ENCODE data around the gene MUC20. TPM values are rescaled to one million over a fixed set of nuclear protein-coding genes. Genes with fewer than 3 reads are reported as not detected.

Gene MUC20
- total RNA-seq, 1 donor from 2014 or later = under 0.01 TPM

- DNase-seq (ENCODE audit: low read depth in 2 of 2) = no peak
Measured at GRCh38 chr3:195755391-195755790, 34.6 kb downstream of the MUC20 start.

GRCh38 chr3:195755791-195756676 lies 35.3 kb downstream of the MUC20 start:
- no peak for DNase-seq (ENCODE audit: low read depth in 2 of 2)

DNA sequence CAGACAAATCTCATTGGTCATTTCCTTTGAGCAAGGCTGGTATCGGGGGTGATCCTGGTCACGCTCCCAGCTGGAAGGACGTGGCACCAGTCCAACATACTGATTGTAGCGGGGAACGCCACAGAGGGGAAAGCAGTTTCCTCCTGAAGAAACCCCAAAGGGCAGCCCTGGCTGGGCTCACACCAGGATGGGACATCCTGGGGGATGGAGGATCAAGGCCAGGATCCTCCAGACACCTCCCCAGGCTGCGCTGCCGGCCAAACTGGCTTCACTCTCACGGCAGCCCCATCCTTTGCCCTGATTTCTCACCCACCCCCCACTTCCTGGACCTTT lies 36.6 kb downstream of the MUC20 start:
- DNase-seq (ENCODE audit: low read depth in 2 of 2) = peak; percentile 18 to 28

DNA sequence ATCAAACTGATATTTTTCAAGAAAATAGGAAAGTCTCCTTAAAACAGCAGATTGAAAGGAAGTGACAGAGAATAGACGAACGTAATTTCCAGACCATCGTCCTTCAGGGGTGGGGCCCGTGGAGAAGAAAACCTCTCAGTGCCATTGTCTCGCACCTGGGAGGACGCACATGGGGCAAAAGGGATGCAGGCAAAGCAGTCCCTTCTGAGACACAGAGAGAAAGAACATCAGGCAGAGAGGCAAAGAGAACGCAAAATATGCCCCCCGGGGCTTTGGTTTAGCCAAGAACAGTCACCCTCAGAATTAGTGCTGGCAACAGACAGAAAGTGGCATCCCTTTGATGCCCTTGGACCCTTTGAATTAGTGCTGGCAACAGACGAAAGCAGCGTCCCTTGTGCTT lies 37.0 kb downstream of the MUC20 start:
- DNase-seq (ENCODE audit: low read depth in 2 of 2) = no peak

DNA sequence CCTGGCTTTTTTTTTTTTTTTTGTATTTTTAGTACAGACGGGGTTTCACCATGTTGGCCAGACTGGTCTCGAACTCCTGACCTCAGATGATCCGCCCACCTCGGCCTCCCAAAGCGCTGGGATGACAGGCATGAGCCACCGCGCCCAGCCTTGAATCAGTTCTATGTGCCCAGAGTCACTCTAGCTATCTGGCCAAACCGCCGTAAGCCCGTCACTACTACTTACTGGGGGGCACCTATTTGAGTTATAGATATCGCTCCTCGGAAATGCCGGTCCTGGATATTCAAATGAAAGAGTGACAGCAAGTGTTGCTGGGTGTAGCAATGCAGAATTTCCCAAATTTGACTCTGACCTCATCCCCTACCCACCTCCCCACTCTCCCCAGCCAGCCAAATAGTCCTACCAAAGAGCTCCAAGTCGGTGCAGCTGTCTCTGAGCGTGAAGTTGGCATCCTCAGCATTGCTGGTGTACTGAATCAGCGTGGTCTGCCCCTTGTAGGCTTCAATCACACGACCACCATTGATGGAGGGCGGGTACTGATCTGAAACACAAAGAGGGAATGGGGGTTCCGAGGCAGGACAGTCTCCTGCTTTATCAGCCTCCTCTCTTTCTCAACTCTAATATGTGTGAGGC lies 38.1 kb downstream of the MUC20 start:
- DNase-seq (ENCODE audit: low read depth in 2 of 2) = no peak

- DNase-seq (ENCODE audit: low read depth in 2 of 2) = no peak
Measured at GRCh38 chr3:195760345-195761122, 39.8 kb downstream of the MUC20 start.

DNA sequence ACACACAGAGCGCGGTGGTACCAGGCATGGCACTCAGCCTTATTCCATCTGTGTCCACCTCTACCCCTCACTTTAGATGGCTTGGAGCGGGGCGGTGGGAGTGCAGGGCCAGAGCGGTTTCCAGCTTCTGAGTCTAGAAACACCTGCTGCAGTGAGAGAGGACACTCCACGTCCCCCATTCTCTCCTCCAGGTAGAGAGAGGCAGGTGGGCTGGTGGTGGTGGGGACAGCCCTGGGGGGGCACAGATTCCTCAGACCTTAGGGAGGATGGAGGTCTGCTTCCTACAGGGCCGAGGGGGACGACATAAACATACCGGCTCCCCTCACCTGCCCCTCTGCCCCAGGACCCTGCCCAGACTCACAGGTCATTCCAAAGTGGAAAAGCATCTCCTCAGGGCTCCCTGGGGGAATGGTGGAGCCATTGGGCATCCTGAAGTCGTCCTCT lies 40.4 kb downstream of the MUC20 start:
- no peak for DNase-seq (ENCODE audit: low read depth in 2 of 2)

DNA sequence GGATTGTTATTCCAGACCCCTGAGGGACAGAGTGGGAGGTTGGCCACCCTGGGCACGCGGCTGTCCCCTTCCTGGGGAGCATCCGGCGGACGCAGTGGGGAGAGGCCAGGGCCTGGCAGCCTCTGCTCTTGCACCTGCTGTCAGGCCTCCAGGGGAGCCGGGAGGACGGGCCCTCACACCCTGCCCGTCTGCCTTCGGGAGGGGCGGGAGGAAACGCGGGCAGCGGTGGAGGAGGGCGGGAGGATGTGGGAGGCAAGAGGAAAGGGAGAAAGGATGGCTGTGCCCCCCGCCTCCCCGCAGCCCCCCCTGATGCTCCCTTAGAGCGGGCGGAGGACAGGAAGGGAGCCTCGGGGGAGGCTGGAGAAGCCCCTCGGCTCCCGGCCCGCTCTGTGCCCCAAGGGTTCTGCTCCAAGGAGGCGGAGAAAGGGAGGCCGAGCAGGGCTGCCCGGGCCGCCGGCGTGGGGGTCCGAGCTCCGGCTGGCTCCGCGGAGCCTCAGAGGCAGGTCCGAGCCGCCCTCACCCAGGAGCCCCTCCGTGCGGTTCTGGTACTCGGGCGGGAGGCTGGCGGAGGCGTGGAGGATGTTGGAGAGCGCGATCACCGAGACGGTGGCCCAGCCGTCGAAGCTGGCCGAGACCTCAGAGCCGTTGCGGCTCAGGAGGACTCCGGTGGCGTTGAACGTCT lies 40.9 kb downstream of the MUC20 start:
- DNase-seq (ENCODE audit: low read depth in 2 of 2) = no peak

GRCh38 chr3:195762249-195762585 lies 41.4 kb downstream of the MUC20 start:
- DNase-seq (ENCODE audit: low read depth in 2 of 2) = no peak

DNA sequence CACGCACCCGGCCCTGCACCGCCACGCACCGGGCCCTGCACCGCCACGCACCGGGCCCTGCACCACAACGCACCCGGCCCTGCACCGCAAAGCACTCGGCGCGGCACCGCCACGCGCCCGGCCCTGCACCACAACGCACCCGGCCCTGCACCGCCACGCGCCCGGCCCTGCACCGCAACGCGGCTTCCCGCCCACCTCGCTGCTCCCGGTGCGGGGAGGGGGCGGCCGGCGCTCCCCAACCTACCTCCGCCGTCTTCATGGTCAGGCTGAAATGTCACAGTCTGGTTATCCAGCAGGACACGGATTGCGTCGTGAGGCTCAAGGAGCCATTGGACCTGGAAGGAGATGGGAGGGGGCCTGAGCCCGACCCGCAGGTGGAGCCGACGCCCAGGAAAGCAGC lies 41.8 kb downstream of the MUC20 start:
- no peak for DNase-seq (ENCODE audit: low read depth in 2 of 2)

- DNase-seq (ENCODE audit: low read depth in 2 of 2) = no peak
Measured at GRCh38 chr3:195763076-195763830, 42.5 kb downstream of the MUC20 start.

DNA sequence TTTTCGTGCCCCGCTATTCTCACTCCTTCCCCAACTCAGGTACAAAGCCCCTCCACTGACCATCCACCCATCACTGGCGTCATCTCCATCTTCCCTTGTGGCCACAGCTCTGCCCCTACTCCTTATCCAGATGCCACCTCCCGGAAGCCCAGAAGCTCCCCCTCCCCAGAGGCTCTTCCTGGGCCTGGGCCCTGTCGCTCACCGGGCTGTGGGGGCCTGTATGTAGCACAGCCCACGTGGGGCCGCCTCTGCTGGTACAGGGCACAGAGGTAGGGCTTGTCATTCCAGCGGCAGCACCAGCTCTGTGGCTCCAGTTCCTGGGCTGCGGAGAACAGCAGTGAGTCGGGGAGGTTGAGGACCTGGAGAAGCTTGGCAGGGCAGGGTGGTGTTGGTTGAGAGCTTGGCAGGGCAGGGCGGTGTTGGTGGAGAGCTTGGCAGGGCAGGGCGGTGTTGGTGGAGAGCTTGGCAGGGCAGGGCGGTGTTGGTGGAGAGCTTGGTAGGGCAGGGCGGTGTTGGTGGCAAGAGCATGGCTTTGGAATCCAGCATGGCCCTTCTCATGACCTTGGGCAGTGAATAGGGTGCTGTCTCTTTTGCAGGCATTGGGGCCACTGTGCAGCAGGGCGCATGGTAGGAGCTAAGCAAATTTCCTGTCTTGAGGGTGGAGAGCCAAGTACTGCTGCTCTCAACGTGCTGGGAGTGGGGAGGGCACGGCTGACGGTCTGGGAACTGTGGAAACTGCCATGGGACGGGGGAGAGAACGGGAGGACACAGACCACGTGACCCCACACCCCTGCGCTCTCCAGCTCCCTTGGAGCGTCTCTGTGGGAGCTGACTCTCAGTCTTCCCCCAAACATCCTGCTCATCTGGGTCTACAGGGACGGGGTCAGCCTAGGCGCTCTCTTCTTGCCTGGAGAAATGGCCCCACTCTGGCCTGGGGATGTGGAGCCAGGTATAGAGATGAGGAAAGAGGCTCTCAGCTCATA lies 43.4 kb downstream of the MUC20 start:
- DNase-seq (ENCODE audit: low read depth in 2 of 2) = no peak

DNA sequence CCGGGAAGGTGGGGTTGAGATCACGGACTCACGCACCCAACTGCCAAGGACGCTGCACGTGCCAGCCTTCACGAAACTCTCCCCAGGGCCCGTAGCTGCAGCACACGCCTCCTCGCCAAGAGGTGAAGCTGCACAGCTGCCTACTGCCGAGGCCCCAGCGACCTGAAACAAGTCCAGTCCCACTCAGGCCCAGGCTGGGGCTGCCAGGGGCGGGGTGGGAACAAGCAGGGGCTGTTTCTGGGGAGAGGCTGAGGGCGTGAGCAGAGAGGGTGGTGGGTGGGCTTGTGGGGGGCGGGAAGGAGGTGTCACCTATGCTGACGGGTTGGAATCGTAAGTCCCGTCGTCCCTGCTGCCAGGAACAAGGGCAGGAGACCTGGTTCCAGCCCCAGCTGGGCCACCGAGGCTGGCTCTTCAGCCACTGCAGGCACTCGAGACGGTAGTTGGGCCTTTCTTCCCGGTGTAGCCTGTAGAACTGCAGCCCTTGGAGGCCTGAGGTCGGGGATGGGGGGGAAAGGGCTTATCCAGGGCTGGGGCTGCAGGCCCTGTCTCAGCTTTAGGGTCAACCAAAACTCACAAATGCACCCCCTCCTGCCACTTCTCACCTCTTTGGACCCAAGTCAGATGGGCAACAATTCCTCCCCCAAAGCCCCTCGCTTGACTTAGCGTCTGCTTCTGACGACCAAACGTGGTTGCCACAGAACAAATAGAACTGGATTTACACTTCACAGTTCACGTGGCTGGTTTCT lies 44.4 kb downstream of the MUC20 start:
- no peak for DNase-seq (ENCODE audit: low read depth in 2 of 2)

- DNase-seq (ENCODE audit: low read depth in 2 of 2) = no peak
Measured at GRCh38 chr3:195766671-195767070, 45.9 kb downstream of the MUC20 start.

- no peak for DNase-seq (ENCODE audit: low read depth in 2 of 2)
Measured at GRCh38 chr3:195767792-195768191, 47.0 kb downstream of the MUC20 start.

- no peak for DNase-seq (ENCODE audit: low read depth in 2 of 2)
Measured at GRCh38 chr3:195768414-195768813, 47.6 kb downstream of the MUC20 start.

- DNase-seq (ENCODE audit: low read depth in 2 of 2) = no peak
Measured at GRCh38 chr3:195768831-195769303, 48.1 kb downstream of the MUC20 start.

DNA sequence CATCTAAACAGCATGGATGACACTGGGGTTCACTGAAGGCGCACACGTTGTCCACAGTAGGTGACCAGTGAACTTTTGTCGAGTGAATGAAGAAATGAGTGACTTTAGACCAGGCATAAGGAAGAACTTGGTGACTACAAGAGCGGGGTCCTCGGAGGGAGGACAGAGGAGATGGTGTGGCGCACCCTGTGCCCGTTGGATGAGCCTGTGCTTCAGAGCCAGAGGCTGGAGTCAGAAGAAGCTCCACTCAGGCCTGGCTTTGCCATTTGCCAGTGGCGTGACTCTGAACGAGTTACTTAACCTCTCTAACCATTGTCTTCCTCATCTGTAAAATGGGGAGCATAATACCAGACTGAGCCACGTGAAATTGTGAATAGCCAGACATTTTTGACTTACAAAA lies 48.8 kb downstream of the MUC20 start:
- DNase-seq (ENCODE audit: low read depth in 2 of 2) = no peak
